Vagina (tissue), 2 donors: ENCODE measurements around the gene PLPPR2. TPM values are rescaled to one million over a fixed set of nuclear protein-coding genes. Genes with fewer than 3 reads are reported as not detected.

ENCODE experiments used
- DNase-seq, 2 donors: peaks; one replicate each; pipeline ENCODE4 v3.0.0-alpha.2; 2017; ENCODE audit errors: extremely low spot score in 2 of 2
- H3K27ac ChIP-seq: fragments of 200-600 bp; sonication (generic); one replicate; pipeline ENCODE4 v1.5.1; 2019
- H3K27me3 ChIP-seq: fragments of 200-600 bp; sonication (generic); one replicate; pipeline ENCODE4 v1.5.1; 2019
- H3K36me3 ChIP-seq, 2 donors: fragments of 200-600 bp; sonication (generic); one replicate each; pipeline ENCODE4 v1.5.1; 2017 to 2019
- H3K4me1 ChIP-seq: fragments of 200-600 bp; sonication (generic); one replicate; pipeline ENCODE4 v1.5.1; 2019
- H3K4me3 ChIP-seq, 2 donors: fragments of 200-600 bp; sonication (generic); 1 replicate in 1 of 2; 2 replicates in 1 of 2; pipeline ENCODE4 v1.5.1; 2016 to 2019
- H3K9me3 ChIP-seq: fragments of 200-600 bp; sonication (generic); one replicate; pipeline ENCODE4 v1.5.1; 2019
- POLR2A ChIP-seq, 2 donors: fragments of 450-650 bp; IDR thresholded peaks; one replicate each; pipeline ENCODE4 v1.6.1; 2017; ENCODE audit warnings: antibody characterized with exemption in 2 of 2, mild to moderate bottlenecking in 2 of 2, moderate library complexity in 2 of 2
- POLR2AphosphoS5 ChIP-seq, 2 donors: sonication (generic); formaldehyde crosslinking; IDR thresholded peaks; one replicate each; pipeline ENCODE4 v1.9.0; 2017; ENCODE audit warnings: antibody characterized with exemption in 2 of 2, mild to moderate bottlenecking in 2 of 2, low read depth in 1 of 2; ENCODE audit not compliant: insufficient read depth in 1 of 2
- intact Hi-C: fragments of 100-400 bp; cut with DNase I; formaldehyde crosslinking; loops from one replicate; pipeline ENCODE4 v1.15.1; 2023
- total RNA-seq: library from RNA; depleted of rRNA; stranded (reverse); fragments of >200 nt; gene quantifications from one replicate; pipeline ENCODE4 v1.2.3, GENCODE V29; 2016
- TF ChIP-seq, protein P1 (sequence below), 3 experiments: fragments of 450-650 bp in 2 of 3; fragments of 200-600 bp in 1 of 3; sonication (generic) in 1 of 3; IDR thresholded peaks; one replicate each; pipeline ENCODE4 v1.5.1; 2017 to 2019; ENCODE audit warnings: antibody characterized with exemption in 3 of 3, mild to moderate bottlenecking in 2 of 3, moderate library complexity in 2 of 3

PLPPR2 gene
- total RNA-seq, 1 donor from 2014 or later, result 16.5 TPM

- Histone ChIP-seq H3K27ac (peak overlapping the region; percentile 42), H3K9me3 (no peaks in the 10 kb centered on the region), H3K4me1 (peaks cover 53% of the 10 kb centered on the region), H3K36me3 (no peaks in the 10 kb centered on the region), H3K27me3 (no peaks in the 10 kb centered on the region), H3K4me3 (peak overlapping the region; percentile 34 to 36)
- TF ChIP-seq, protein P1, sequence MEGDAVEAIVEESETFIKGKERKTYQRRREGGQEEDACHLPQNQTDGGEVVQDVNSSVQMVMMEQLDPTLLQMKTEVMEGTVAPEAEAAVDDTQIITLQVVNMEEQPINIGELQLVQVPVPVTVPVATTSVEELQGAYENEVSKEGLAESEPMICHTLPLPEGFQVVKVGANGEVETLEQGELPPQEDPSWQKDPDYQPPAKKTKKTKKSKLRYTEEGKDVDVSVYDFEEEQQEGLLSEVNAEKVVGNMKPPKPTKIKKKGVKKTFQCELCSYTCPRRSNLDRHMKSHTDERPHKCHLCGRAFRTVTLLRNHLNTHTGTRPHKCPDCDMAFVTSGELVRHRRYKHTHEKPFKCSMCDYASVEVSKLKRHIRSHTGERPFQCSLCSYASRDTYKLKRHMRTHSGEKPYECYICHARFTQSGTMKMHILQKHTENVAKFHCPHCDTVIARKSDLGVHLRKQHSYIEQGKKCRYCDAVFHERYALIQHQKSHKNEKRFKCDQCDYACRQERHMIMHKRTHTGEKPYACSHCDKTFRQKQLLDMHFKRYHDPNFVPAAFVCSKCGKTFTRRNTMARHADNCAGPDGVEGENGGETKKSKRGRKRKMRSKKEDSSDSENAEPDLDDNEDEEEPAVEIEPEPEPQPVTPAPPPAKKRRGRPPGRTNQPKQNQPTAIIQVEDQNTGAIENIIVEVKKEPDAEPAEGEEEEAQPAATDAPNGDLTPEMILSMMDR (IDR thresholded peaks at IDR 0.05), result peak in 1 of 3 experiments; percentile 43
- TF ChIP-seq POLR2AphosphoS5 (IDR thresholded peaks at IDR 0.05; ENCODE audit: insufficient read depth in 1 of 2, low read depth in 1 of 2), result no peak
- no peak for DNase-seq
- intact Hi-C loops, result loop anchor here (5.0 kb wide), 1 partner anchor 39 kb away; no protein-coding TSS in a partner anchor
Observed at GRCh38 chr19:11382898-11383705, 27.9 kb downstream of the PLPPR2 start.

DNA sequence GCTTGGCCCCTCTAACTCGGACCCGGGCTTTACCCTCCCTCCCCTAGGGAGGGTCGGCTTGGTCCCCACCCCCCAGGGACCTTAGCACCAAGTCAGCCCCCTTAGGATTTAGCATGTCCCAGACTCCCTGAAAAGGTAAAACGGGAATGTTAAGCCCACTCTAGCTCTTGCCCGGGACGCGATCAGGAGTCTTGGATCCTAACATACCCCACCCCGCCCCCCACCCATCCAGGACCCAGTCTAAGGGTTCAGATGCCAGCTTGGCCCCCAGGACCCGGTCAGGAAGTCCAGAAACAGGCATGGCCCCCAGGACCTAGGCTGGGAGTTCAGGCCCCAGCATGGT lies 28.4 kb downstream of the PLPPR2 start:
- Histone ChIP-seq H3K36me3 (no peaks in the 10 kb centered on the region), H3K27ac (peak overlapping the region; percentile 42), H3K4me1 (peaks cover 47% of the 10 kb centered on the region), H3K27me3 (no peaks in the 10 kb centered on the region), H3K4me3 (peak overlapping the region; percentile 34 to 36), H3K9me3 (no peaks in the 10 kb centered on the region)
- TF ChIP-seq, protein P1 (IDR thresholded peaks at IDR 0.05), result no peak
- TF ChIP-seq POLR2AphosphoS5 (IDR thresholded peaks at IDR 0.05; ENCODE audit: insufficient read depth in 1 of 2, low read depth in 1 of 2), result no peak
- intact Hi-C loops, result loop anchor here (5.0 kb wide), 1 partner anchor 39 kb away; no protein-coding TSS in a partner anchor
- DNase-seq, result no peak

GRCh38 chr19:11384778-11385129 lies 29.5 kb downstream of the PLPPR2 start:
- H3K36me3 ChIP-seq, result no peaks in the 10 kb centered on the region
- intact Hi-C loops, result loop anchor here (5.0 kb wide), 1 partner anchor 38 kb away; no protein-coding TSS in a partner anchor
- H3K4me3 ChIP-seq, result no peak overlapping the region
- no peaks in the 10 kb centered on the region for H3K9me3 ChIP-seq
- no peaks in the 10 kb centered on the region for H3K27me3 ChIP-seq
- H3K4me1 ChIP-seq, result peaks cover 39% of the 10 kb centered on the region
- TF ChIP-seq POLR2A (IDR thresholded peaks at IDR 0.05), result no peak
- TF ChIP-seq, protein P1 (IDR thresholded peaks at IDR 0.05), result no peak
- no peak for TF ChIP-seq POLR2AphosphoS5 (IDR thresholded peaks at IDR 0.05; ENCODE audit: insufficient read depth in 1 of 2, low read depth in 1 of 2)
- no peak for DNase-seq
- H3K27ac ChIP-seq, result no peak overlapping the region

DNA sequence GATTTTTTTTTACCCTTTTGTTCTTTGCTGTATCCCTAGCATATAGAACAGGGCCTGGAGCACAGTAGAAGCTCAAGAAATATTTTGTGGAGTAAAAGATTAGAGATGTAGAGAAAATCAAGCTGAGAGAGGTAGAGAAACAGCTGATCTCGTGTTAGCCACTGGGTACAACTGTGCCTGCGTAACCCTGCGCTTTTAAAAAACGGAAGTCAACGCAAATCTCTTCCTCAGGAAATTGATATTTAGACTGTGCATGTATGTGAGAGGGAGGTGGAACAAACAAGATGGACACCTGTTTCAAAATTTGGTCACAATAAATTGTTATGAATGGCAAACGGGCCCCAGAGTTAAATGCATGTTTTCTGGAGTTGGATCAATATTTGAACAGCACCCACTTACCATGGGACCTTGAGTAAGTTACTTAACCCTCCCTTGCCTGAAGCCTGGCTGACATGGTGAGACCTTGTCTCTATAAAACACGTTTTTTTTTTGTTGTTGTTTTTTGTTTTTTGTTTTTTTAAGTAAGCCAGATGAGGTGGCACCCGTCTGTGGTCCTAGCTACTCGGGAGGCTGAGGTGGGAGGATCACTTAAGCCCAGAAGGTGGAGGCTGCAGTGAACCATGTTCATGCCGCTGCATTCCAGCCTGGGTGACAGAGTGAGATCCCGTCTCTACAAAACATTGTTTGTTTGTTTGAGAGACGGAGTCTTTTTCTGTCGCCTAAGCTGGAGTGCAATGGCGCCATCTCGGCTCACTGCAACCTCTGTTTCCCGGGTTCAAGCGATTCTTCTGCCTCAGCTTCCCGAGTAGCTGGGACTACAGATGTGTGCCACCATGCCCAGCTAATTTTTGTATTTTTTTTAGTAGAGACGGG lies 32.2 kb downstream of the PLPPR2 start:
- Histone ChIP-seq H3K27ac (no peak overlapping the region), H3K4me1 (peaks cover 19% of the 10 kb centered on the region), H3K4me3 (no peak overlapping the region), H3K36me3 (no peaks in the 10 kb centered on the region), H3K27me3 (no peaks in the 10 kb centered on the region), H3K9me3 (no peaks in the 10 kb centered on the region)
- intact Hi-C loops, result no loop called here
- no peak for DNase-seq
- TF ChIP-seq POLR2A (IDR thresholded peaks at IDR 0.05) (no peak), POLR2AphosphoS5 (IDR thresholded peaks at IDR 0.05; ENCODE audit: insufficient read depth in 1 of 2, low read depth in 1 of 2) (no peak)
- TF ChIP-seq, protein P1 (IDR thresholded peaks at IDR 0.05), result no peak
